Stimulated activated CD4-positive, alpha-beta T cell treated with anti-CD3 and anti-CD28 coated beads, Interleukin-2, amount 100 ng/mL, for 24 hours (primary cell): Measurements from ENCODE around the gene PRKCD.

Experiments
- DNase-seq, 2 donors: peaks; one replicate each; pipeline ENCODE4 v3.0.0-alpha.2; 2020

PRKCD gene

GRCh38 chr3:53171827-53172505 lies 11.0 kb downstream of the PRKCD start:
- no peak for DNase-seq

DNA sequence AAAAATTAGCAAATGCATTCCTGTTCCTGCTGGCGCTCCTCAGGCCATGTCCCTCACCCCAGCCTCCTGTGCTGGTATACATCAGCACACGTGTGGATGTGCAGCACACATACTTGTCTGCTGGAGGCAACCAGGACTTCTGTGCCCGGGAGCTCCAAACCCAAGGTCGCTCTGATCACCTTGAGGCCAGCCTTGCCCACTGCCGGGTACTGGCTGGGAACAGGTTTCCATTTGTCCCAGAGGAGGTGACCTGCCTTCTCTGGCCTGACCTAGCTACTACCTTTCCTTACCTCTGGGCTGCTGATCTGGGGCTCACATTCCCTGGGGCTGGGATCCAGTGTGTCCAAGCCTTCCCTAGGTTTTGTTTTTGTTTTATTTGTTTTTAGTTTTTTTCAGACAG lies 12.1 kb downstream of the PRKCD start:
- no peak for DNase-seq

GRCh38 chr3:53174346-53175250 lies 13.6 kb downstream of the PRKCD start:
- no peak for DNase-seq

GRCh38 chr3:53175613-53176540 lies 14.9 kb downstream of the PRKCD start:
- DNase-seq: no peak

DNA sequence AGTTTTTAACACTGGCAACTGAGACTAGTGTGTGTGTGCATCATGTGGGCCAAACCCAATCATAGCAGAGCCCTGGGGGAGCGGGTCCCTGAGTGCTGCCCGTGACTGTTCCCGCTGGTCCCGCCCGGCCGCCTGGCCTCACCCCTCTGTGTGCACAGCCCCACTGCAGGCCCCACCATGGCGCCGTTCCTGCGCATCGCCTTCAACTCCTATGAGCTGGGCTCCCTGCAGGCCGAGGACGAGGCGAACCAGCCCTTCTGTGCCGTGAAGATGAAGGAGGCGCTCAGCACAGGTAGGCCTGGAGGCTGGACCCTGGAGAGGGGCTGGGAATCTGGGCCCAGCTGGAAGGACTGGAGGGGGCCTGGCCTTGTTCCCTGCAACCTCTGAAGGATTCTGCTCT lies 17.2 kb downstream of the PRKCD start:
- DNase-seq: no peak

DNA sequence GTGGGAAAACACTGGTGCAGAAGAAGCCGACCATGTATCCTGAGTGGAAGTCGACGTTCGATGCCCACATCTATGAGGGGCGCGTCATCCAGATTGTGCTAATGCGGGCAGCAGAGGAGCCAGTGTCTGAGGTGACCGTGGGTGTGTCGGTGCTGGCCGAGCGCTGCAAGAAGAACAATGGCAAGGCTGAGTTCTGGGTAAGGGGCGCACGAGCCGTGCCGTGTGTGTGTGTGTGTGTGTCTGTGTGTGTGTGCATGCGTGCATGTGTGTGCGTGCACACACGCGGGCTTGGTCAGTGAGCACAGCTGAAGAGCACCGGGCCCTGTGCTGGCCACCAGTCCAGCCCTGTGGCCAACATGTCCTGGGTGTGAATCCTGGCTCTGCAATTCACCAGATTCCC lies 18.6 kb downstream of the PRKCD start:
- DNase-seq: no peak

DNA sequence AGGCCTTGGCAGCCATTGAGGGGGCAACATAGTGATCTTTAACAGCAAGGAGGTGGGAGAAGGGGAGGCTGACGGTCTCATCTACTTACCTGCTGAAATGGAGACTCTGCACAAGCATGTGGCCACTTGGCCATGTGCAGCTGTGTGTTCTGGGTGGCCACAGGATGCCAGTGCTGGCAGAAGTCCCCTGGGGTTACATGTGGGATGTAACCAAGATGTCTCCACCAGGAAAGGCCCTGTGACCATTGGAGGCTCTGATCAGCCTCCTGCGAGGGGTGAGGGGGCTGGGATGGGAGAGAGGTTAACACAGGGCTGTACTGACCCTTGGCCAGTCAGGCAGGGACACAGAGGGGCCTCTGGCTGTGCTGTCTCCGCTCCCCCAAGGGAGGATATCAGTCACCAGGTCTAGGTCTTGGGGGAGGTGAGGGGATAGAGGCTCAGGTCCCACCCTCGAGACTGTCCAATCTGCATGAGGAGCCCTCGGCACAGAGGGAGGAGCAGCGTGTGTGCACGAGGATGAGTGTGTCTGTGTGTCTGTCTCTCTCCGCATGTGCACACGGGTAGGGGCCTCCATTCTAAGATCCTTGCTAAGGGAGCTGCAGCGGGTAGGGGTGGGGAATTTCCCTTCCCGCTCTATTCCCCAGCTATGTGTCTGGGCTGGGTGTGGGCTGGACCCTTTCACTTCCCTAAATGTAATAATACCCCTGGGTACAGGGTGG lies 19.5 kb downstream of the PRKCD start:
- DNase-seq: no peak

DNA sequence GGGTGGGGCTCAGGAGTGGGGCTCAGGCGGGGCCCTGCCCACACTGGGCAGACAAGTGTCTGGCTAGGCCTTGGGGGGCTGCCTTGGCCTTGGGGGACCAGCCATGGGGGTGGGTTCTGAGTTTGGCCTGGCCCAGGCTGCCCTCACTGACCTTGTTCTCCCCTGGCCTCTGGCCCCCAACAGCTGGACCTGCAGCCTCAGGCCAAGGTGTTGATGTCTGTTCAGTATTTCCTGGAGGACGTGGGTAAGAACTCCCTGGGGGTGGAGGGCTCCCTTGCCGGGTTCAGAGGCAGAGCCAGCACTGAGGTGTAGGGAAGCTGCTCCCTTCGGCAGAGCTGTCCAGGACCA lies 20.0 kb downstream of the PRKCD start:
- no peak for DNase-seq

DNA sequence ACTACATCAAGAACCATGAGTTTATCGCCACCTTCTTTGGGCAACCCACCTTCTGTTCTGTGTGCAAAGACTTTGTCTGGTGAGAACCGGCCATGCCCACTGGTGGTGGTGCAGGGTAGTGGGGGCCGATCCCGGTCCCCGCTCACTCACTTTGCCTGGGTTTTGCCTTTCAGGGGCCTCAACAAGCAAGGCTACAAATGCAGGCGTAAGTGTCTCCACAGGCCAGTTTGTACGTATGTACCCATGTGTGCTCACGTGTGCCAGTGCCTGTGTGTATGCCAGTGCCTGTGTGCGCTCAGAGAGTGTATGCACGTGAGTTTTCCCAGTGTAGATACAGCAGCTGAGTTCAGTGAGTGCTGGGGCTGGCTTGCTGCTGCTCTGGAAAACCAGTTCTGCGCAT lies 20.5 kb downstream of the PRKCD start:
- no peak for DNase-seq

- no peak for DNase-seq
Observed at GRCh38 chr3:53182764-53183355, 21.9 kb downstream of the PRKCD start.

- no peak for DNase-seq
Observed at GRCh38 chr3:53183514-53183913, 22.5 kb downstream of the PRKCD start.

DNA sequence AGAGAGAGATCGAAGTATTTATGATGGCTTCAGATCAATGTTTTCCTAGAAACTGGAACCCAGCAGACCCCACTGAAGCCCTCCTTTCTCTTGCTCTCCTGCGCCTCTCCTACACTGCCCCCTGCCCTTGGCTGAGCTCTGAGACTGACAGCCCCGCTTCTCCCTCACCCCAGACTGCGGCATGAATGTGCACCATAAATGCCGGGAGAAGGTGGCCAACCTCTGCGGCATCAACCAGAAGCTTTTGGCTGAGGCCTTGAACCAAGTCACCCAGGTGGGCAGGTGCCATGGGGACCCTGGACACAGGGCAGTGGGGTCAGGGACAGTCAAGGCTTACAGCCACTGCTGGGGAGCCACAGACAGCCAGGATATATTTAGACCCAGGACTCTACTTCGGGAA lies 23.7 kb downstream of the PRKCD start:
- DNase-seq: no peak

- DNase-seq: no peak
Observed at GRCh38 chr3:53185761-53186465, 24.9 kb downstream of the PRKCD start.

- no peak for DNase-seq
Observed at GRCh38 chr3:53186726-53187125, 25.7 kb downstream of the PRKCD start.

- no peak for DNase-seq
Observed at GRCh38 chr3:53187430-53187829, 26.4 kb downstream of the PRKCD start.

GRCh38 chr3:53188136-53188685 lies 27.2 kb downstream of the PRKCD start:
- no peak for DNase-seq

- no peak for DNase-seq
Observed at GRCh38 chr3:53188720-53189119, 27.7 kb downstream of the PRKCD start.

GRCh38 chr3:53189276-53189675 lies 28.3 kb downstream of the PRKCD start:
- no peak for DNase-seq

- no peak for DNase-seq
Observed at GRCh38 chr3:53190659-53191058, 29.6 kb downstream of the PRKCD start.

DNA sequence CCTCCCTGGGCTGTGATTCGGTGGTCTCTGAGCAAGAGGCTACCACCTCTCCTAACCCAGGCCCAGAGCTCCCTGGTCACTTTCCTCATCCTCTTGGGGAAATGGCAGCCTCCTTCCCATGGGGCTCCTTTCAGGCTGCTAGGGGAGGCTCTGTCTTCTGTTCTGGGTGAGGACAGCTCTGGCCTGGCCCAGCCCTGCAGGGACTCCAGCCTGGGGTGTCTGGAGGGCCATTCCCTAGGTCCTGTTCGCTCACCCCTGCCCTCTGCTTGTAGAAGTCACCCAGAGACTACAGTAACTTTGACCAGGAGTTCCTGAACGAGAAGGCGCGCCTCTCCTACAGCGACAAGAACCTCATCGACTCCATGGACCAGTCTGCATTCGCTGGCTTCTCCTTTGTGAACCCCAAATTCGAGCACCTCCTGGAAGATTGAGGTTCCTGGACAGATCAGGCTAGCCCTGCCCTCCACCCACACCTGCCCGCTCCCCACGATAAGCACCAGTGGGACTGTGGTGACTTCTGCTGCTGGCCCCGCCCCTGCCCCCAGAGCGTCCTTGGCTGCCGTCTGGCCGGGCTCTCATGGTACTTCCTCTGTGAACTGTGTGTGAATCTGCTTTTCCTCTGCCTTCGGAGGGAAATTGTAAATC lies 30.9 kb downstream of the PRKCD start:
- DNase-seq: no peak

DNA sequence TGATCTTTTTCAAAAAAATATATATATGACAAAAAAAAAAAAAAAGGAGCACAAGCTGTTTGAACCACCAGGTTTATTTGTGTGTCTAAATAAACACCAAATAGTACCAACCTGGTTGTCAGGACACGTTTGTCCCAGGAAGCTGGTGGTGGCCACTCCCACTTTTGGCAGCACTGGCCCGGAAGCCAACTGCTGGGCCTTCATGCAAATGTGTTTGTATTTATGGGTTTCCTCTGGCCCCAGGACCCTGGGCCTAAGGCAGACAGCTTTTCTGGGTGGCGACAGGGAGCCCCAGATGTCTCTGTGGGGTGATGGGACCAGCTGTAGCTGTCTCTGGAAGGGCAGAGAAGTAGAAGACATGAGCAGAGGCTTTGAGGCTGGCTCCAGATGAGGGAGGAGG lies 31.6 kb downstream of the PRKCD start:
- no peak for DNase-seq
